DOHH2 (cell line): ENCODE measurements around the gene PCDH15.

Experiments used
- H3F3A ChIP-seq: fragments of 200-600 bp; sonication (generic), shearing (Covaris generic); 2 replicates; pipeline ENCODE4 v1.6.0; 2016; ENCODE audit warnings: antibody characterized with exemption, mild to moderate bottlenecking; ENCODE audit not compliant: control insufficient read depth, insufficient read depth
- H3K27ac ChIP-seq: fragments of 200-600 bp; sonication (generic); 2 replicates; pipeline ENCODE4 v1.5.1; 2014; ENCODE audit warnings: low read depth, mild to moderate bottlenecking, low read length, moderate library complexity
- H3K27me3 ChIP-seq: fragments of 200-600 bp; sonication (generic); 2 replicates; pipeline ENCODE4 v1.6.1; 2014; ENCODE audit warnings: mild to moderate bottlenecking, low read length, mixed read lengths; ENCODE audit not compliant: control insufficient read depth
- H3K36me3 ChIP-seq: fragments of 200-600 bp; sonication (generic); 2 replicates; pipeline ENCODE4 v1.6.1; 2014; ENCODE audit warnings: mild to moderate bottlenecking, low read length, moderate library complexity, mixed read lengths; ENCODE audit not compliant: control insufficient read depth
- H3K4me1 ChIP-seq: fragments of 200-600 bp; sonication (generic); 2 replicates; pipeline ENCODE4 v1.6.1; 2014; ENCODE audit warnings: mild to moderate bottlenecking, low read length, mixed read lengths; ENCODE audit not compliant: control insufficient read depth
- H3K4me2 ChIP-seq: fragments of 200-600 bp; sonication (generic); 2 replicates; pipeline ENCODE4 v1.6.0; 2014; ENCODE audit warnings: mild to moderate bottlenecking, low read length, moderate library complexity
- H3K4me3 ChIP-seq: fragments of 200-600 bp; sonication (generic); 2 replicates; pipeline ENCODE4 v1.5.1; 2014; ENCODE audit warnings: mild to moderate bottlenecking, low read length, mixed read lengths
- H3K79me2 ChIP-seq: fragments of 200-600 bp; sonication (generic); 2 replicates; pipeline ENCODE4 v1.6.1; 2014; ENCODE audit warnings: mild to moderate bottlenecking, low read length, mixed read lengths; ENCODE audit not compliant: control insufficient read depth
- H3K9me2 ChIP-seq: fragments of 200-600 bp; sonication (generic); replicated peaks from 2 replicates; pipeline ENCODE4 v1.6.1; 2014; ENCODE audit warnings: mild to moderate bottlenecking, low read length, mixed read lengths; ENCODE audit not compliant: control insufficient read depth
- H3K9me3 ChIP-seq: fragments of 200-600 bp; sonication (generic); 2 replicates; pipeline ENCODE4 v1.6.1; 2014; ENCODE audit warnings: antibody characterized with exemption, low read length, mixed read lengths; ENCODE audit not compliant: control insufficient read depth, insufficient read depth
- H4K20me1 ChIP-seq: fragments of 200-600 bp; sonication (generic); 2 replicates; pipeline ENCODE4 v1.6.0; 2014; ENCODE audit warnings: low read depth, mild to moderate bottlenecking, antibody characterized with exemption, low read length, moderate library complexity; ENCODE audit not compliant: control insufficient read depth, insufficient read depth
- CTCF ChIP-seq: fragments of 200-600 bp; sonication (generic); IDR thresholded peaks from one replicate; pipeline ENCODE4 v1.5.1; 2014; ENCODE audit warnings: antibody characterized with exemption, mild to moderate bottlenecking, low read depth, low read length; ENCODE audit not compliant: poor library complexity, severe bottlenecking
- EZH2phosphoT487 ChIP-seq: fragments of 200-600 bp; sonication (generic); IDR thresholded peaks from 2 replicates; pipeline ENCODE4 v1.6.1; 2017; ENCODE audit warnings: borderline replicate concordance, mild to moderate bottlenecking, antibody characterized with exemption, low read length, moderate library complexity, mixed read lengths

The PCDH15 gene

GRCh38 chr10:54139819-54140428 is 661.1 kb downstream of the PCDH15 start:
- H3K36me3 ChIP-seq, result no peaks in the 10 kb centered on the region
- TF ChIP-seq EZH2phosphoT487, result no peak
- TF ChIP-seq CTCF, result no peak
- H3F3A ChIP-seq, result no peaks in the 10 kb centered on the region
- H3K27me3 ChIP-seq, result no peaks in the 10 kb centered on the region
- no peak overlapping the region for H3K4me2 ChIP-seq
- no peaks in the 10 kb centered on the region for H3K9me2 ChIP-seq
- H3K9me3 ChIP-seq, result peaks cover 2% of the 10 kb centered on the region; the same call in 1 of the 2 replicates
- H3K79me2 ChIP-seq, result no peaks in the 10 kb centered on the region
- no peak overlapping the region for H3K4me3 ChIP-seq
- no peaks in the 10 kb centered on the region for H4K20me1 ChIP-seq
- H3K4me1 ChIP-seq, result no peaks in the 10 kb centered on the region
- H3K27ac ChIP-seq, result no peak overlapping the region

- H3K27me3 ChIP-seq, result no peaks in the 10 kb centered on the region
- TF ChIP-seq CTCF (no peak), EZH2phosphoT487 (no peak)
- H3K4me1 ChIP-seq, result no peaks in the 10 kb centered on the region
- no peak overlapping the region for H3K27ac ChIP-seq
- no peaks in the 10 kb centered on the region for H3K36me3 ChIP-seq
- H4K20me1 ChIP-seq, result no peaks in the 10 kb centered on the region
- no peak overlapping the region for H3K4me2 ChIP-seq
- peaks cover 2% of the 10 kb centered on the region; the same call in 1 of the 2 replicates for H3K9me3 ChIP-seq
- H3F3A ChIP-seq, result no peaks in the 10 kb centered on the region
- H3K79me2 ChIP-seq, result no peaks in the 10 kb centered on the region
- no peak overlapping the region for H3K4me3 ChIP-seq
- no peaks in the 10 kb centered on the region for H3K9me2 ChIP-seq
Measured at GRCh38 chr10:54137396-54137795, 663.6 kb downstream of the PCDH15 start.

GRCh38 chr10:54133203-54133602 is 667.8 kb downstream of the PCDH15 start:
- Histone ChIP-seq H3K27me3 (no peaks in the 10 kb centered on the region), H4K20me1 (no peaks in the 10 kb centered on the region), H3K9me3 (no peaks in the 10 kb centered on the region), H3K4me2 (no peak overlapping the region), H3F3A (no peaks in the 10 kb centered on the region), H3K9me2 (no peaks in the 10 kb centered on the region), H3K4me3 (no peak overlapping the region), H3K4me1 (no peaks in the 10 kb centered on the region), H3K27ac (no peak overlapping the region), H3K79me2 (no peaks in the 10 kb centered on the region), H3K36me3 (no peaks in the 10 kb centered on the region)
- TF ChIP-seq EZH2phosphoT487 (no peak), CTCF (no peak)

GRCh38 chr10:54131833-54132232 is 669.2 kb downstream of the PCDH15 start:
- H4K20me1 ChIP-seq, result no peaks in the 10 kb centered on the region
- TF ChIP-seq CTCF, result no peak
- TF ChIP-seq EZH2phosphoT487, result no peak
- H3K4me2 ChIP-seq, result no peak overlapping the region
- H3K79me2 ChIP-seq, result no peaks in the 10 kb centered on the region
- H3K4me3 ChIP-seq, result no peak overlapping the region
- H3K4me1 ChIP-seq, result no peaks in the 10 kb centered on the region
- H3K9me2 ChIP-seq, result no peaks in the 10 kb centered on the region
- H3K27ac ChIP-seq, result no peak overlapping the region
- H3K9me3 ChIP-seq, result no peaks in the 10 kb centered on the region
- no peaks in the 10 kb centered on the region for H3K27me3 ChIP-seq
- H3F3A ChIP-seq, result no peaks in the 10 kb centered on the region
- H3K36me3 ChIP-seq, result no peaks in the 10 kb centered on the region
